HepG2 (cell line): ENCODE measurements around the gene IGDCC3. TPM values are rescaled to one million over a fixed set of nuclear protein-coding genes. Genes with fewer than 3 reads are reported as not detected.
A peak's percentile ranks its signal among the peaks of the same experiment; 100 is the strongest.

Experiments used
- ARNT2 ChIP-seq: sonication (generic); formaldehyde crosslinking; IDR thresholded peaks from 2 replicates; pipeline ENCODE4 v1.8.0; 2022; ENCODE audit warnings: mild to moderate bottlenecking, low read depth, missing genetic modification reagents, moderate library complexity
- GTF3A ChIP-seq: sonication (generic); formaldehyde crosslinking; conservative IDR thresholded peaks from 2 replicates; pipeline ENCODE4 v1.4.0; 2020; ENCODE audit warnings: mild to moderate bottlenecking, missing genetic modification reagents
- HOXD1 ChIP-seq: sonication (generic); formaldehyde crosslinking; IDR thresholded peaks from 2 replicates; pipeline ENCODE4 v1.5.0; 2020; ENCODE audit warnings: missing genetic modification reagents
- KDM4B ChIP-seq: sonication (generic); formaldehyde crosslinking; IDR thresholded peaks from 2 replicates; pipeline ENCODE4 v1.4.0; 2020; ENCODE audit warnings: missing genetic modification reagents
- KLF6 ChIP-seq: IDR thresholded peaks from 2 replicates; pipeline ENCODE4 v1.8.0; 2016; ENCODE audit warnings: missing biosample characterization, missing genetic modification reagents
- MED13 ChIP-seq: sonication (generic); formaldehyde crosslinking; IDR thresholded peaks from 2 replicates; pipeline ENCODE4 v1.5.0; 2020; ENCODE audit warnings: missing genetic modification reagents
- MEIS1 ChIP-seq: sonication (generic); formaldehyde crosslinking; IDR thresholded peaks from 2 replicates; pipeline ENCODE4 v1.9.0; 2021; ENCODE audit warnings: mild to moderate bottlenecking, missing genetic modification reagents, moderate library complexity, borderline replicate concordance
- MTF1 ChIP-seq: sonication (generic); formaldehyde crosslinking; IDR thresholded peaks from 2 replicates; pipeline ENCODE4 v1.5.0; 2020; ENCODE audit warnings: missing genetic modification reagents
- SAFB2 ChIP-seq: sonication (generic); formaldehyde crosslinking; IDR thresholded peaks from 2 replicates; pipeline ENCODE4 v1.5.1; 2020; ENCODE audit warnings: missing genetic modification reagents, low read depth, mild to moderate bottlenecking, borderline replicate concordance
- SNAPC2 ChIP-seq: sonication (generic); formaldehyde crosslinking; IDR thresholded peaks from 2 replicates; pipeline ENCODE4 v1.8.1; 2022; ENCODE audit warnings: mild to moderate bottlenecking, missing genetic modification reagents
- SOX13 ChIP-seq, 3 experiments: fragments of 450-650 bp in 1 of 3; sonication (generic) in 1 of 3; formaldehyde crosslinking in 1 of 3; IDR thresholded peaks in 2 of 3; conservative IDR thresholded peaks in 1 of 3; 2 replicates each; pipeline versions ENCODE4 v1.5.0 to v1.6.1; 2016 to 2020; ENCODE audit warnings: antibody characterized with exemption in 1 of 3, mild to moderate bottlenecking in 1 of 3, missing compliant biosample characterization in 1 of 3, missing genetic modification reagents in 1 of 3, moderate library complexity in 1 of 3
- TAF1 ChIP-seq: sonication (generic); formaldehyde crosslinking; IDR thresholded peaks from 2 replicates; pipeline ENCODE4 v1.4.0; 2020; ENCODE audit warnings: missing genetic modification reagents
- ZNF260 ChIP-seq: sonication (generic); formaldehyde crosslinking; IDR thresholded peaks from 2 replicates; pipeline ENCODE4 v1.4.0; 2020; ENCODE audit warnings: missing genetic modification reagents, low read depth, mild to moderate bottlenecking, borderline replicate concordance
- ZNF44 ChIP-seq: sonication (generic); formaldehyde crosslinking; IDR thresholded peaks from 2 replicates; pipeline ENCODE4 v1.5.1; 2020; ENCODE audit warnings: mild to moderate bottlenecking, missing genetic modification reagents
- ZNF543 ChIP-seq: sonication (generic); formaldehyde crosslinking; IDR thresholded peaks from 2 replicates; pipeline ENCODE4 v1.4.0; 2020; ENCODE audit warnings: mild to moderate bottlenecking, missing genetic modification reagents
- polyA plus RNA-seq, 8 experiments: library from polyadenylated mRNA; depleted of rRNA in 3 of 8; stranded (reverse) in 7 of 8; unstranded in 1 of 8; fragments of >200 nt; fragmentation: Illumina TruSeq in 4 of 8; extraction: Trizol in 4 of 8; gene quantifications; 2 replicates each; pipeline versions ENCODE4 v1.2.1 to v1.2.3, GENCODE V29; 2011 to 2016; ENCODE audit warnings: low read depth in 4 of 8, missing spikeins in 1 of 8, mixed read lengths in 1 of 8; ENCODE audit not compliant: insufficient read depth in 1 of 8
- total RNA-seq, 5 experiments: library from RNA; depleted of rRNA; stranded (reverse); fragments of >200 nt; fragmentation: Illumina TruSeq; extraction: Trizol; gene quantifications; 2 replicates each; pipeline ENCODE4 v1.2.3, GENCODE V29; 2016; ENCODE audit warnings: low read depth in 1 of 5
- TF ChIP-seq, protein P1 (sequence below): sonication (generic); formaldehyde crosslinking; IDR thresholded peaks from 2 replicates; pipeline ENCODE4 v1.5.1; 2020; ENCODE audit warnings: mild to moderate bottlenecking, missing genetic modification reagents, borderline replicate concordance
- TF ChIP-seq, protein P2 (sequence below): sonication (generic); formaldehyde crosslinking; IDR thresholded peaks from 2 replicates; pipeline ENCODE4 v1.5.0; 2020; ENCODE audit warnings: mild to moderate bottlenecking, missing genetic modification reagents, borderline replicate concordance
- TF ChIP-seq, protein P3 (sequence below): IDR thresholded peaks from 2 replicates; pipeline ENCODE4 v1.6.1; 2016; ENCODE audit warnings: mild to moderate bottlenecking, missing biosample characterization, missing genetic modification reagents
- TF ChIP-seq, protein P4 (sequence below): sonication (generic); formaldehyde crosslinking; IDR thresholded peaks from 2 replicates; pipeline ENCODE4 v1.8.0; 2022; ENCODE audit warnings: mild to moderate bottlenecking, missing genetic modification reagents

The IGDCC3 gene
- total and polyA plus RNA-seq, 2 of the 13 experiments (the other 11 are each of a cell fraction or from before 2014, with no cell fraction given), result 30.1 to 51.8 TPM

DNA sequence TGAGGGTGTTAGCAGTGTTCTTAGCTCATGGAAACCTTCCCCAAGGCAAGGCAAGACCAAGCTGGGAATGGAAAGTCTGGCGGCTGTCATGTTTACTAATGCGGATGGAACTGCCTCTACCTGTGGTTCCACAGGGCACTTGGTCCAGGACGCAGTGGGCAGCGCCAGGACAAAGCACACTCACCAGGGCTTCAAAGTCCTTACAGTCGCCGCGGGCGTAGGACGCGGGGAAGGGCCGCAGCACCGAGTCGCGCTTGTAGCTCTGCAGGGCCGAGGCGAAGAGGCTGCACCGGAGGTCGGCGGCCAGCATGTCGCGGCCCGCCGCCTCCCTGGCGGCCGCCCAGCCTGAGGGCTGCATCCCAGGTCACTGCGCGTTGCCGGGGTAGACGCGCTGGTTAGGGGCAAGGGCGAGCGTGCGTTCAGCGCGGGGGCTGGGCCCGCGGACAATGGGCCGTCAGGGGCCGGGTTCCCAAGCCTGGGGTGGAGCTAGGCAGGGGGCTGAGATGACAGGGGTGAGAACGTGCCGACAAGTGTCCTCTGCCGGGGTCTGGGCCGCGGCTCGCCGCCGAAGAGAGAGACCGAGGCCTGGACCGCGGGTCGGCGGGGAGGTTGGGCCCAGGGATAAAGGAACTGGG, 91.6 kb downstream of the IGDCC3 start (continued):
- TF ChIP-seq, protein P1, sequence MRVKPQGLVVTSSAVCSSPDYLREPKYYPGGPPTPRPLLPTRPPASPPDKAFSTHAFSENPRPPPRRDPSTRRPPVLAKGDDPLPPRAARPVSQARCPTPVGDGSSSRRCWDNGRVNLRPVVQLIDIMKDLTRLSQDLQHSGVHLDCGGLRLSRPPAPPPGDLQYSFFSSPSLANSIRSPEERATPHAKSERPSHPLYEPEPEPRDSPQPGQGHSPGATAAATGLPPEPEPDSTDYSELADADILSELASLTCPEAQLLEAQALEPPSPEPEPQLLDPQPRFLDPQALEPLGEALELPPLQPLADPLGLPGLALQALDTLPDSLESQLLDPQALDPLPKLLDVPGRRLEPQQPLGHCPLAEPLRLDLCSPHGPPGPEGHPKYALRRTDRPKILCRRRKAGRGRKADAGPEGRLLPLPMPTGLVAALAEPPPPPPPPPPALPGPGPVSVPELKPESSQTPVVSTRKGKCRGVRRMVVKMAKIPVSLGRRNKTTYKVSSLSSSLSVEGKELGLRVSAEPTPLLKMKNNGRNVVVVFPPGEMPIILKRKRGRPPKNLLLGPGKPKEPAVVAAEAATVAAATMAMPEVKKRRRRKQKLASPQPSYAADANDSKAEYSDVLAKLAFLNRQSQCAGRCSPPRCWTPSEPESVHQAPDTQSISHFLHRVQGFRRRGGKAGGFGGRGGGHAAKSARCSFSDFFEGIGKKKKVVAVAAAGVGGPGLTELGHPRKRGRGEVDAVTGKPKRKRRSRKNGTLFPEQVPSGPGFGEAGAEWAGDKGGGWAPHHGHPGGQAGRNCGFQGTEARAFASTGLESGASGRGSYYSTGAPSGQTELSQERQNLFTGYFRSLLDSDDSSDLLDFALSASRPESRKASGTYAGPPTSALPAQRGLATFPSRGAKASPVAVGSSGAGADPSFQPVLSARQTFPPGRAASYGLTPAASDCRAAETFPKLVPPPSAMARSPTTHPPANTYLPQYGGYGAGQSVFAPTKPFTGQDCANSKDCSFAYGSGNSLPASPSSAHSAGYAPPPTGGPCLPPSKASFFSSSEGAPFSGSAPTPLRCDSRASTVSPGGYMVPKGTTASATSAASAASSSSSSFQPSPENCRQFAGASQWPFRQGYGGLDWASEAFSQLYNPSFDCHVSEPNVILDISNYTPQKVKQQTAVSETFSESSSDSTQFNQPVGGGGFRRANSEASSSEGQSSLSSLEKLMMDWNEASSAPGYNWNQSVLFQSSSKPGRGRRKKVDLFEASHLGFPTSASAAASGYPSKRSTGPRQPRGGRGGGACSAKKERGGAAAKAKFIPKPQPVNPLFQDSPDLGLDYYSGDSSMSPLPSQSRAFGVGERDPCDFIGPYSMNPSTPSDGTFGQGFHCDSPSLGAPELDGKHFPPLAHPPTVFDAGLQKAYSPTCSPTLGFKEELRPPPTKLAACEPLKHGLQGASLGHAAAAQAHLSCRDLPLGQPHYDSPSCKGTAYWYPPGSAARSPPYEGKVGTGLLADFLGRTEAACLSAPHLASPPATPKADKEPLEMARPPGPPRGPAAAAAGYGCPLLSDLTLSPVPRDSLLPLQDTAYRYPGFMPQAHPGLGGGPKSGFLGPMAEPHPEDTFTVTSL (CRISPR knock-in tag), result 0 out of 2 replicates have a peak, but pooled peaks have one; percentile 20
- TF ChIP-seq MEIS1 (no peak), ZNF44 (CRISPR knock-in tag) (0 out of 2 replicates have a peak, but pooled peaks have one; percentile 19), HOXD1 (CRISPR knock-in tag) (peak; percentile 72; the same call in 1 of the 2 replicates), ZNF543 (CRISPR knock-in tag) (peak; percentile 91), KDM4B (CRISPR knock-in tag) (0 out of 2 replicates have a peak, but pooled peaks have one; percentile 32), ZNF260 (no peak), GTF3A (CRISPR knock-in tag) (0 out of 2 replicates have a peak, but pooled peaks have one; percentile 44), TAF1 (peak; percentile 68; the same call in 1 of the 2 replicates), SOX13 (IDR thresholded peaks at IDR 0.05) (no peak), SOX13 (CRISPR knock-in tag; conservative IDR thresholded peaks at IDR 0.05 in 1 of 2, IDR thresholded peaks at IDR 0.05 in 1 of 2) (no peak; a peak in 2 of 4 replicates), ARNT2 (CRISPR knock-in tag) (no peak), SAFB2 (CRISPR knock-in tag) (peak; percentile 39; the same call in 1 of the 2 replicates), MTF1 (no peak), KLF6 (CRISPR knock-in tag) (no peak), MED13 (CRISPR knock-in tag) (peak; percentile 23; the same call in 1 of the 2 replicates), SNAPC2 (CRISPR knock-in tag) (0 out of 2 replicates have a peak, but pooled peaks have one; percentile 66)
- TF ChIP-seq, protein P2, sequence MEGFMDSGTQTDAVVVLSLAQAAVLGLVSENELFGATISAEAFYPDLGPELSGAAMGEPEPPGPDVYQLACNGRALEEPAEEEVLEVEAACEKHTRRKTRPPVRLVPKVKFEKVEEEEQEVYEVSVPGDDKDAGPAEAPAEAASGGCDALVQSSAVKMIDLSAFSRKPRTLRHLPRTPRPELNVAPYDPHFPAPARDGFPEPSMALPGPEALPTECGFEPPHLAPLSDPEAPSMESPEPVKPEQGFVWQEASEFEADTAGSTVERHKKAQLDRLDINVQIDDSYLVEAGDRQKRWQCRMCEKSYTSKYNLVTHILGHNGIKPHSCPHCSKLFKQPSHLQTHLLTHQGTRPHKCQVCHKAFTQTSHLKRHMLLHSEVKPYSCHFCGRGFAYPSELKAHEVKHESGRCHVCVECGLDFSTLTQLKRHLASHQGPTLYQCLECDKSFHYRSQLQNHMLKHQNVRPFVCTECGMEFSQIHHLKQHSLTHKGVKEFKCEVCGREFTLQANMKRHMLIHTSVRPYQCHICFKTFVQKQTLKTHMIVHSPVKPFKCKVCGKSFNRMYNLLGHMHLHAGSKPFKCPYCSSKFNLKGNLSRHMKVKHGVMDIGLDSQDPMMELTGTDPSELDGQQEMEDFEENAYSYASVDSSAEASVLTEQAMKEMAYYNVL, result 0 out of 2 replicates have a peak, but pooled peaks have one; percentile 22
- TF ChIP-seq, protein P3, sequence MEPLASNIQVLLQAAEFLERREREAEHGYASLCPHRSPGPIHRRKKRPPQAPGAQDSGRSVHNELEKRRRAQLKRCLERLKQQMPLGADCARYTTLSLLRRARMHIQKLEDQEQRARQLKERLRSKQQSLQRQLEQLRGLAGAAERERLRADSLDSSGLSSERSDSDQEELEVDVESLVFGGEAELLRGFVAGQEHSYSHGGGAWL (CRISPR knock-in tag), result 0 out of 2 replicates have a peak, but pooled peaks have one; percentile 4
- TF ChIP-seq, protein P4, sequence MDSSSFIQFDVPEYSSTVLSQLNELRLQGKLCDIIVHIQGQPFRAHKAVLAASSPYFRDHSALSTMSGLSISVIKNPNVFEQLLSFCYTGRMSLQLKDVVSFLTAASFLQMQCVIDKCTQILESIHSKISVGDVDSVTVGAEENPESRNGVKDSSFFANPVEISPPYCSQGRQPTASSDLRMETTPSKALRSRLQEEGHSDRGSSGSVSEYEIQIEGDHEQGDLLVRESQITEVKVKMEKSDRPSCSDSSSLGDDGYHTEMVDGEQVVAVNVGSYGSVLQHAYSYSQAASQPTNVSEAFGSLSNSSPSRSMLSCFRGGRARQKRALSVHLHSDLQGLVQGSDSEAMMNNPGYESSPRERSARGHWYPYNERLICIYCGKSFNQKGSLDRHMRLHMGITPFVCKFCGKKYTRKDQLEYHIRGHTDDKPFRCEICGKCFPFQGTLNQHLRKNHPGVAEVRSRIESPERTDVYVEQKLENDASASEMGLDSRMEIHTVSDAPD (CRISPR knock-in tag), result 0 out of 2 replicates have a peak, but pooled peaks have one; percentile 21
